PC-9 (cell line): ENCODE measurements around the gene CYP2C18. TPM values are rescaled to one million over a fixed set of nuclear protein-coding genes. Genes with fewer than 3 reads are reported as not detected.

ENCODE experiments used
- BruUV-seq: library from RNA; stranded (reverse); fragments of 400-500 nt; replicated peaks from 2 replicates; lab custom pipeline; 2021; lab: Mats Ljungman, UMichigan
- CTCF ChIA-PET: fragments of 300-600 bp; sonication (Branson Sonifier 250); formaldehyde crosslinking; loops from one replicate; lab custom pipeline; 2022; ENCODE audit warnings: antibody characterized with exemption; lab: Charles Lee
- POLR2A ChIA-PET: fragments of 300-600 bp; sonication (Branson Sonifier 250); formaldehyde crosslinking; loops from one replicate; lab custom pipeline; 2022; ENCODE audit warnings: antibody characterized with exemption; ENCODE audit not compliant: unreplicated experiment; lab: Charles Lee
- DNase-seq, 2 experiments: peaks; one replicate each; pipeline versions ENCODE4 v3.0.0 to v3.0.0-alpha.2; 2015 to 2022; ENCODE audit warnings: mixed read lengths in 1 of 2
- H2AFZ ChIP-seq: fragments of 200-600 bp; sonication (generic); 2 replicates; pipeline ENCODE4 v1.8.1; 2017; ENCODE audit warnings: antibody characterized with exemption
- H3F3A ChIP-seq: fragments of 200-600 bp; sonication (generic); 2 replicates; pipeline ENCODE4 v1.8.1; 2017; ENCODE audit warnings: antibody characterized with exemption, mild to moderate bottlenecking, low read depth; ENCODE audit not compliant: insufficient read depth
- H3K27ac ChIP-seq: fragments of 200-600 bp; sonication (generic); 2 replicates; pipeline ENCODE4 v1.6.1; 2016; ENCODE audit warnings: mixed run types
- H3K27me3 ChIP-seq: fragments of 200-600 bp; sonication (generic); 2 replicates; pipeline ENCODE4 v1.6.1; 2016; ENCODE audit warnings: low read depth, mixed run types; ENCODE audit not compliant: insufficient read depth
- H3K36me3 ChIP-seq: fragments of 200-600 bp; sonication (generic); 2 replicates; pipeline ENCODE4 v1.6.1; 2016; ENCODE audit warnings: low read depth, mixed run types
- H3K4me1 ChIP-seq: fragments of 200-600 bp; sonication (generic); replicated peaks from 2 replicates; pipeline ENCODE4 v1.6.1; 2016; ENCODE audit warnings: mixed run types; ENCODE audit not compliant: insufficient read depth
- H3K4me2 ChIP-seq: fragments of 200-600 bp; sonication (generic); 2 replicates; pipeline ENCODE4 v1.6.1; 2017; ENCODE audit warnings: mixed run types
- H3K4me3 ChIP-seq: fragments of 200-600 bp; sonication (generic); 2 replicates; pipeline ENCODE4 v1.6.1; 2016; ENCODE audit warnings: mixed run types
- H3K79me2 ChIP-seq: fragments of 200-600 bp; sonication (generic); 2 replicates; pipeline ENCODE4 v1.6.1; 2017; ENCODE audit warnings: low read depth, mixed run types
- H3K9me2 ChIP-seq: fragments of 200-600 bp; sonication (generic); 2 replicates; pipeline ENCODE4 v1.8.1; 2017; ENCODE audit warnings: mild to moderate bottlenecking; ENCODE audit not compliant: insufficient read depth
- H3K9me3 ChIP-seq: fragments of 200-600 bp; sonication (generic); 2 replicates; pipeline ENCODE4 v1.8.1; 2016; ENCODE audit warnings: low read depth; ENCODE audit not compliant: insufficient read depth
- H4K20me1 ChIP-seq: fragments of 200-600 bp; sonication (generic); 2 replicates; pipeline ENCODE4 v1.8.1; 2017; ENCODE audit not compliant: insufficient read depth
- EZH2 ChIP-seq: fragments of 200-600 bp; sonication (generic); IDR thresholded peaks from 2 replicates; pipeline ENCODE4 v1.8.0; 2017; ENCODE audit warnings: antibody characterized with exemption, low read depth
- intact Hi-C: fragments of 100-400 bp; cut with micrococcal nuclease; formaldehyde crosslinking; loops from one replicate; pipeline ENCODE4 v1.10.0; 2022; ENCODE audit not compliant: unreplicated experiment
- total RNA-seq: library from RNA; stranded (reverse); gene quantifications from 2 replicates; pipeline ENCODE4 v1.2.3, GENCODE V29; 2021
- TF ChIP-seq, protein P1 (sequence below): fragments of 200-600 bp; sonication (generic); conservative IDR thresholded peaks from 2 replicates; pipeline ENCODE4 v1.6.1; 2017; ENCODE audit warnings: mixed run types, antibody characterized with exemption, mild to moderate bottlenecking, moderate library complexity

CYP2C18 gene
- total RNA-seq, 1 experiment from 2014 or later: not detected

DNA sequence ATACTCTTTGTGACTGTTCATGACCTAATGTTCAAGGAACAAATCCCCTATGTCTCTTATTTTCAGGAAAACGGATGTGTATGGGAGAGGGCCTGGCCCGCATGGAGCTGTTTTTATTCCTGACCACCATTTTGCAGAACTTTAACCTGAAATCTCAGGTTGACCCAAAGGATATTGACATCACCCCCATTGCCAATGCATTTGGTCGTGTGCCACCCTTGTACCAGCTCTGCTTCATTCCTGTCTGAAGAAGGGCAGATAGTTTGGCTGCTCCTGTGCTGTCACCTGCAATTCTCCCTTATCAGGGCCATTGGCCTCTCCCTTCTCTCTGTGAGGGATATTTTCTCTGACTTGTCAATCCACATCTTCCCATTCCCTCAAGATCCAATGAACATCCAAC is 51.7 kb downstream of the CYP2C18 start:
- H3K9me3 ChIP-seq: no peaks in the 10 kb centered on the region
- TF ChIP-seq, protein P1, sequence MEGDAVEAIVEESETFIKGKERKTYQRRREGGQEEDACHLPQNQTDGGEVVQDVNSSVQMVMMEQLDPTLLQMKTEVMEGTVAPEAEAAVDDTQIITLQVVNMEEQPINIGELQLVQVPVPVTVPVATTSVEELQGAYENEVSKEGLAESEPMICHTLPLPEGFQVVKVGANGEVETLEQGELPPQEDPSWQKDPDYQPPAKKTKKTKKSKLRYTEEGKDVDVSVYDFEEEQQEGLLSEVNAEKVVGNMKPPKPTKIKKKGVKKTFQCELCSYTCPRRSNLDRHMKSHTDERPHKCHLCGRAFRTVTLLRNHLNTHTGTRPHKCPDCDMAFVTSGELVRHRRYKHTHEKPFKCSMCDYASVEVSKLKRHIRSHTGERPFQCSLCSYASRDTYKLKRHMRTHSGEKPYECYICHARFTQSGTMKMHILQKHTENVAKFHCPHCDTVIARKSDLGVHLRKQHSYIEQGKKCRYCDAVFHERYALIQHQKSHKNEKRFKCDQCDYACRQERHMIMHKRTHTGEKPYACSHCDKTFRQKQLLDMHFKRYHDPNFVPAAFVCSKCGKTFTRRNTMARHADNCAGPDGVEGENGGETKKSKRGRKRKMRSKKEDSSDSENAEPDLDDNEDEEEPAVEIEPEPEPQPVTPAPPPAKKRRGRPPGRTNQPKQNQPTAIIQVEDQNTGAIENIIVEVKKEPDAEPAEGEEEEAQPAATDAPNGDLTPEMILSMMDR: no peak
- TF ChIP-seq EZH2: no peak
- no peak for DNase-seq
- H3K36me3 ChIP-seq: no peaks in the 10 kb centered on the region
- H3K4me2 ChIP-seq: no peak overlapping the region
- no peaks in the 10 kb centered on the region for H3K27me3 ChIP-seq
- intact Hi-C loops: no loop called here
- no TSS peak for BruUV-seq
- H3K4me3 ChIP-seq: no peak overlapping the region
- POLR2A ChIA-PET: no interaction called here
- CTCF ChIA-PET: no interaction called here
- no peak overlapping the region for H3K27ac ChIP-seq
- no peak overlapping the region for H2AFZ ChIP-seq
- H4K20me1 ChIP-seq: no peaks in the 10 kb centered on the region
- H3F3A ChIP-seq: no peaks in the 10 kb centered on the region
- H3K4me1 ChIP-seq: no peaks in the 10 kb centered on the region
- no peaks in the 10 kb centered on the region for H3K9me2 ChIP-seq
- H3K79me2 ChIP-seq: no peaks in the 10 kb centered on the region

GRCh38 chr10:94738588-94738987 is 55.1 kb downstream of the CYP2C18 start:
- Histone ChIP-seq H3F3A (no peaks in the 10 kb centered on the region), H3K9me3 (no peaks in the 10 kb centered on the region), H3K36me3 (no peaks in the 10 kb centered on the region), H2AFZ (no peak overlapping the region), H3K27ac (no peak overlapping the region), H3K4me2 (no peak overlapping the region), H3K79me2 (no peaks in the 10 kb centered on the region), H3K27me3 (no peaks in the 10 kb centered on the region), H3K4me1 (no peaks in the 10 kb centered on the region), H3K4me3 (no peak overlapping the region), H4K20me1 (no peaks in the 10 kb centered on the region), H3K9me2 (no peaks in the 10 kb centered on the region)
- TF ChIP-seq EZH2: no peak
- TF ChIP-seq, protein P1: no peak
- intact Hi-C loops: no loop called here
- ChIA-PET POLR2A (no interaction called here), CTCF (no interaction called here)
- BruUV-seq: no TSS peak
- no peak for DNase-seq

GRCh38 chr10:94747137-94747536 is 63.6 kb downstream of the CYP2C18 start:
- TF ChIP-seq EZH2: no peak
- TF ChIP-seq, protein P1: no peak
- intact Hi-C loops: no loop called here
- Histone ChIP-seq H4K20me1 (no peaks in the 10 kb centered on the region), H3K79me2 (no peaks in the 10 kb centered on the region), H3K9me3 (no peaks in the 10 kb centered on the region), H3K27me3 (no peaks in the 10 kb centered on the region), H3K9me2 (no peaks in the 10 kb centered on the region), H3F3A (no peaks in the 10 kb centered on the region), H3K36me3 (no peaks in the 10 kb centered on the region), H3K27ac (no peak overlapping the region), H2AFZ (no peak overlapping the region), H3K4me2 (no peak overlapping the region), H3K4me1 (no peaks in the 10 kb centered on the region), H3K4me3 (no peak overlapping the region)
- ChIA-PET POLR2A (no interaction called here), CTCF (no interaction called here)
- BruUV-seq: no TSS peak
- no peak for DNase-seq
